OCI-LY7 (cell line): ENCODE measurements around the gene ANO2.

Experiments used
- EZH2phosphoT487 ChIP-seq: fragments of 200-600 bp; sonication (generic); IDR thresholded peaks from 2 replicates; pipeline ENCODE4 v1.6.1; 2018; ENCODE audit warnings: low read depth, borderline replicate concordance, mild to moderate bottlenecking, mixed run types, antibody characterized with exemption, low read length, moderate library complexity, mixed read lengths
- TF ChIP-seq, protein P1 (sequence below): fragments of 200-600 bp; sonication (generic); conservative IDR thresholded peaks from 2 replicates; pipeline ENCODE4 v1.5.1; 2014; ENCODE audit warnings: mild to moderate bottlenecking, antibody characterized with exemption, low read length, moderate library complexity, mixed read lengths

DNA sequence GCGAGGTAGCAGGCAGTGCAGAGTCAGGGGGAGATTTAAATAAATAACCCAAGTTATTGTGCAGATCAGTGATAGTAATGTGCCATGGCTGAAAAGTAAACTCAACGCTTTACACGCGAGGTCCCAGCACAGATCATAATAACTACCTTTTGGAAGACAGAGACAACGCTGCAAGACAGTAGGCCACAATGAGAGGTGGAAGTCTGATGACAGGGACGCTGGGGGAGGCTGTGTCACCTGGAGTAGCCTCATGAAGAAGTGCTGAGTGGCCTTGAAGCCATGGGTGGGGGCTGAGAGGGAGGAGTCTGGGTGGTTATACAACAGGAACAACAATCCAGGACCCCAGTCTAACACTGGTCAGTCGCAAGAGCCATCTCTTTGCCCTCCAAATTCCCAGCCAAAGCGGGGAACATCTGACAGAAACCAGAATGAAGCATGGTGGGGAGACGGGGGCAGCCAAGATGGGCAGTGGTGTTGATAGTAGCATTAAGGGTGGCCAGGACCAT lies 28.2 kb downstream of the ANO2 start:
- TF ChIP-seq, protein P1, sequence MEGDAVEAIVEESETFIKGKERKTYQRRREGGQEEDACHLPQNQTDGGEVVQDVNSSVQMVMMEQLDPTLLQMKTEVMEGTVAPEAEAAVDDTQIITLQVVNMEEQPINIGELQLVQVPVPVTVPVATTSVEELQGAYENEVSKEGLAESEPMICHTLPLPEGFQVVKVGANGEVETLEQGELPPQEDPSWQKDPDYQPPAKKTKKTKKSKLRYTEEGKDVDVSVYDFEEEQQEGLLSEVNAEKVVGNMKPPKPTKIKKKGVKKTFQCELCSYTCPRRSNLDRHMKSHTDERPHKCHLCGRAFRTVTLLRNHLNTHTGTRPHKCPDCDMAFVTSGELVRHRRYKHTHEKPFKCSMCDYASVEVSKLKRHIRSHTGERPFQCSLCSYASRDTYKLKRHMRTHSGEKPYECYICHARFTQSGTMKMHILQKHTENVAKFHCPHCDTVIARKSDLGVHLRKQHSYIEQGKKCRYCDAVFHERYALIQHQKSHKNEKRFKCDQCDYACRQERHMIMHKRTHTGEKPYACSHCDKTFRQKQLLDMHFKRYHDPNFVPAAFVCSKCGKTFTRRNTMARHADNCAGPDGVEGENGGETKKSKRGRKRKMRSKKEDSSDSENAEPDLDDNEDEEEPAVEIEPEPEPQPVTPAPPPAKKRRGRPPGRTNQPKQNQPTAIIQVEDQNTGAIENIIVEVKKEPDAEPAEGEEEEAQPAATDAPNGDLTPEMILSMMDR = no peak
- no peak for TF ChIP-seq EZH2phosphoT487
